Activated naive CD8-positive, alpha-beta T cell treated with anti-CD3 and anti-CD28 coated beads for 36 hours (primary cell): Measurements from ENCODE around the gene AIMP1. TPM values are rescaled to one million over a fixed set of nuclear protein-coding genes. Genes with fewer than 3 reads are reported as not detected.
"Not testable (repeated sequence)": the region's sequence is repeated elsewhere in the genome, so short reads cannot be mapped to it uniquely, and the experiment has no call there.

ENCODE experiments used
- DNase-seq: peaks from one replicate; pipeline ENCODE4 v3.0.0; 2021
- H3K27ac Mint-ChIP-seq: one replicate; pipeline ENCODE4 v1.8.0; 2022; ENCODE audit warnings: mild to moderate bottlenecking, moderate library complexity, mixed read lengths
- H3K27me3 Mint-ChIP-seq: one replicate; pipeline ENCODE4 v1.8.0; 2022; ENCODE audit warnings: mild to moderate bottlenecking, mixed read lengths
- H3K36me3 Mint-ChIP-seq: one replicate; pipeline ENCODE4 v1.8.0; 2021; ENCODE audit warnings: mild to moderate bottlenecking, mixed read lengths
- H3K4me1 Mint-ChIP-seq: one replicate; pipeline ENCODE4 v1.8.0; 2021; ENCODE audit warnings: mixed read lengths
- H3K4me3 Mint-ChIP-seq: one replicate; pipeline ENCODE4 v1.8.0; 2022; ENCODE audit warnings: mild to moderate bottlenecking, moderate library complexity, mixed read lengths
- H3K9me3 Mint-ChIP-seq: one replicate; pipeline ENCODE4 v1.8.0; 2022; ENCODE audit warnings: mixed read lengths
- total RNA-seq, 2 experiments: library from RNA; stranded (reverse); gene quantifications; one replicate each; pipeline ENCODE4 v1.2.3, GENCODE V29; 2021

Gene AIMP1
- total RNA-seq, 2 experiments from 2014 or later = 77.5 to 84.4 TPM

DNA sequence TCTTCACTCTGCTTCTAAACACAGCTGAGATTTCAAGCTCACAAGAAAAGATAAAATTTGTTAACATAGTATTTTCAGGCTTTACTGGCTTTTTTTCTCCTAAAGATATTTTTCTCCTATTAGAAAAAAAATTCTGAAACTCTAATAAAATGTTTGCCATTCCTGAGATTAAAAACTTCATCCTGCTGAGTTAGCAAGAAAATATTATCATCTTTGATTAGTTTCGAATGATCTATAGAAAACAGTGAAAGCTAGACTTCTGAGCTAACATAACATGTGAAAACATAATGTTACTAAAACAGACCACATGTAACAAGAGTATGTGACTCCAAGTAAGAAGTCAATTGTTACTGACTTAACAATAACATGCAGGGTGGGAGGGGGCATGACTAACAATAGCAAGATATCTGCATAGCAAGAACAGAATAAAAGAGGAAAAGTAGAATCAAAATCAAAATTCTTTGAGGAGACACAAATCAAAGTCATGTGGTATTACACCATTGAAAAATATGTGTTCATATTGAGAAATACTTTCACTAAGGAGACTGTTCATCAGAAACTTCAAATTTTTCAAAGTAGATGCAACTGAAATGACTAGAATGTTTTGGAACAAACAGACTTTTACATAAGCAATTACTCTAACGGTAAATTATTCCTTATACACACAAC, 14.8 kb upstream of the AIMP1 start:
- Mint-ChIP-seq H3K4me1 (peaks cover 10% of the 10 kb centered on the region), H3K9me3 (no peaks in the 10 kb centered on the region), H3K27ac (no peak overlapping the region), H3K36me3 (peaks cover 25% of the 10 kb centered on the region), H3K27me3 (no peaks in the 10 kb centered on the region), H3K4me3 (no peak overlapping the region)
- DNase-seq = no peak

DNA sequence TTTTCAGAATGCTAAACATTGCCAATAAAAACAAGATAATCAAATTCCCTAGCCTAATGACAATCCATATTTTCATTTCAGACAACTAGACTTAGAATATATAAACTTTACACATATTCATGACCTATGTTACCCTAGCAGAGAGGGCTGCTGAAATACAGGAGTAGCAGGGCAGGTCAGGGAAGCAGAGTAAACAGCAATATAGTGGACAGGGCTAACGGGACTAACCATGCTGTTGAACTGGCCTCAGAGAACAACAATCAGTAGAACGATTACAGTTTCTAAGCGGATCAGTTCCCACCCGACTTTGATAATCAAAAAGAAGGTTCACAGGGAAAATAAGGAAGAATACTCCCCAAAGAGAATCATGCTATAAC, 14.3 kb upstream of the AIMP1 start:
- Mint-ChIP-seq H3K4me3 (no peak overlapping the region), H3K27ac (no peak overlapping the region), H3K27me3 (no peaks in the 10 kb centered on the region), H3K4me1 (peaks cover 8% of the 10 kb centered on the region), H3K9me3 (no peaks in the 10 kb centered on the region), H3K36me3 (peaks cover 25% of the 10 kb centered on the region)
- DNase-seq = no peak

DNA sequence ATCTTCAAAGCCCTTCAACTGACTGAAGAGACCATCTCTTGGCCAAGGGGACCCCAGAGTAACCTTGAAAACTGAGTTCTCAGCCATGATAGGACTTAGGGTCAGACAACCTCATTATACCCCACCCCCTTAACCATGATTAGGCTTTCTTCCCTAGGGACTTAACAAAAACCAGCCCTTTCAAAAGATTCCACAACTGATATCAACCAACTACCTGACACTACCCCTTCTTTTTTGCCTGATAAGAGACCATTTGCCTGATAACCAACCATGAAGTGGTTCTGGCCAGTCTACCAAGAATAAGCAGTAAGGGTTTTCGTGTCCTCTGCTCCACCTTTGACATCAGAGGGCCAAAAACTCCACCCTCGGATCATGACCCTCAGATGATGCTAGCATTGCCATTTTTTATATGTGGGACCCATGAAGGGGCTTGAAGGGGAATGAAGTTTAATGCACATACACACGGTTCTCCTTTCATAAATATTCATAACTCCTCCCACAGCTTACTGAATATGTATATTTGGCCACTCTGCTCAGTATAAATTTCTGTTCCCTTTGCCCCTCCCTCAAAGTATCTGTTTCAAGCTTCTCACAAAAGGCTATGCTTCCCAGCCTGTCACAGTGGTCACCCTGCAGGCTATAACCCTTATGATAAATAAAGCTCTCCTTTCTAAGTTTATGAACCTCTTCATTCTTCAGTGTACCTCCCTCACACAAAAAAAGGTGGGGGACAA, 12.6 kb upstream of the AIMP1 start:
- no peaks in the 10 kb centered on the region for H3K27me3 Mint-ChIP-seq
- no peaks in the 10 kb centered on the region for H3K9me3 Mint-ChIP-seq
- no peak overlapping the region for H3K27ac Mint-ChIP-seq
- H3K36me3 Mint-ChIP-seq = peaks cover 21% of the 10 kb centered on the region
- H3K4me1 Mint-ChIP-seq = peaks cover 6% of the 10 kb centered on the region
- no peak for DNase-seq
- no peak overlapping the region for H3K4me3 Mint-ChIP-seq

DNA sequence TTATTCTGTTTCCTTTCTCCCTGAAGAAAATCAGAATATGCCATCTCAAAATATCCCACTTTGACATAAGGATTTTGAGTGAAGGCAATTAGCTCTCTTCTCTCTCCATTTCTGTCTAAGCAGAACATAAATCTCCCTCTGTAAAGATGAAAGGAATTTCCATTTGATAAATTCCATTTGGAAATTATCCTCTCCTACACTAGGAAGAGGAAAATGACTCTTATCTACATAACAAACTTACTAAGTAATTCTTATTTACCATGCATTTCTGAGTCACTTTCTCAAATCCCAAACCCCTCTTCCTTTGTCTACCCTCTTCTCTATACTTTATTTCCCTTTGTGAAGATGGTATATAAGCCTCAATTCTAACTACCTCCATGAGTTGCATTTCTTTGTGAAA, 11.7 kb upstream of the AIMP1 start:
- peaks cover 6% of the 10 kb centered on the region for H3K4me1 Mint-ChIP-seq
- H3K4me3 Mint-ChIP-seq = no peak overlapping the region
- DNase-seq = no peak
- no peaks in the 10 kb centered on the region for H3K27me3 Mint-ChIP-seq
- no peaks in the 10 kb centered on the region for H3K9me3 Mint-ChIP-seq
- peaks cover 23% of the 10 kb centered on the region for H3K36me3 Mint-ChIP-seq
- no peak overlapping the region for H3K27ac Mint-ChIP-seq

GRCh38 chr4:106305435-106306055, 10.8 kb upstream of the AIMP1 start:
- no peak overlapping the region for H3K4me3 Mint-ChIP-seq
- H3K9me3 Mint-ChIP-seq = no peaks in the 10 kb centered on the region
- H3K4me1 Mint-ChIP-seq = peaks cover 13% of the 10 kb centered on the region
- DNase-seq = no peak
- H3K27me3 Mint-ChIP-seq = no peaks in the 10 kb centered on the region
- H3K27ac Mint-ChIP-seq = no peak overlapping the region
- H3K36me3 Mint-ChIP-seq = peaks cover 21% of the 10 kb centered on the region

GRCh38 chr4:106306561-106306960, 9.8 kb upstream of the AIMP1 start:
- Mint-ChIP-seq H3K27ac (no peak overlapping the region), H3K4me3 (no peak overlapping the region), H3K4me1 (peaks cover 18% of the 10 kb centered on the region), H3K27me3 (no peaks in the 10 kb centered on the region), H3K36me3 (peaks cover 20% of the 10 kb centered on the region), H3K9me3 (no peaks in the 10 kb centered on the region)
- DNase-seq = no peak

DNA sequence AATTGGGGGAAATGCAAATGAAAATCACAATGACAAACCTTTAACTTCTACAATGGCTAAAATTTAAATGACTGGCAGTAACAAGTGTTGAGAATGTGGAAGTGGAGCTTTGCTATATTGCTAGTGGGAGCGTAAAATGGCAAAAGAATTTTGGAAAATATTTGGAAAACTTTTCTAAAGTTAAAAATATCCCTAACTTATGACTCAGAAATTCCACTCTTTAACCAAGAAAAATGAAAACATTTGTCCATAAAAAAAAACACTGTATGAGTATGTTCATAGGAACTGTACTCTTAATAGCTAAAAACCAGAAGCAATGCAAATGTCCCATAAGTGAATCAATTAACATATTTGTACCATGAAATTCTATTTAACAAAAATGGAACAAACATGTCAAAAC, 4.0 kb upstream of the AIMP1 start:
- no peaks in the 10 kb centered on the region for H3K27me3 Mint-ChIP-seq
- H3K4me3 Mint-ChIP-seq = no peak overlapping the region
- DNase-seq = no peak
- peaks cover 28% of the 10 kb centered on the region for H3K4me1 Mint-ChIP-seq
- no peaks in the 10 kb centered on the region for H3K9me3 Mint-ChIP-seq
- peak overlapping the region; percentile 54 for H3K27ac Mint-ChIP-seq
- H3K36me3 Mint-ChIP-seq = peaks cover 10% of the 10 kb centered on the region

DNA sequence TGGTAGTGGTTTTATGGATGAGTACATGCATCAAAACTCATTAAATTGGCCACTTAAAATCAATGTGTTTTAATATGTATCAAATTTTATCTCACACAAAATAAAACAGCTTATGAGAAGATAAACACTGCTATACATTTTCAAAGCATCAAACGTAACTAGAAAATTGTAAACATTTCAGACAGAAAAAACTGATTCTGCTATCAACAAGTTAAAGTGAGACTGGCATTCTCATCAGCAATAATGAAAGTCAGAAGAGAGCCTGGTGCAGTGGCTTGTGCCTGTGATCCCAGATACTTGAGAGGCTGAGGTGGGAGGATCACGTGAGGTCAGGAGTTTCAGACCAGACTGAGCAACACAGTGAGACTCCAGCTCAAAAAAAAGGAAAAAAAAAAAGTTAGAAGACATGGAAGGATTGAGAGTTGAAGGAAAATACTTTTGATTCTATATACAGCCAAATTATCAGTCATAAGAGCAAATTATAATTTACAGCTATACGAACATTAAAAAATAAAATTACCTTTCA, 3.3 kb upstream of the AIMP1 start:
- Mint-ChIP-seq H3K27ac (peak overlapping the region; percentile 86), H3K4me3 (peak overlapping the region; percentile 44), H3K9me3 (no peaks in the 10 kb centered on the region), H3K27me3 (no peaks in the 10 kb centered on the region), H3K36me3 (peaks cover 14% of the 10 kb centered on the region), H3K4me1 (peaks cover 28% of the 10 kb centered on the region)
- no peak for DNase-seq

- no peak for DNase-seq
- Mint-ChIP-seq H3K4me1 (peaks cover 33% of the 10 kb centered on the region), H3K9me3 (no peaks in the 10 kb centered on the region), H3K27ac (no peak overlapping the region), H3K36me3 (peaks cover 18% of the 10 kb centered on the region), H3K27me3 (no peaks in the 10 kb centered on the region), H3K4me3 (no peak overlapping the region)
These were observed 1.4 kb upstream of the AIMP1 start for GRCh38 chr4:106314960-106315359.

DNA sequence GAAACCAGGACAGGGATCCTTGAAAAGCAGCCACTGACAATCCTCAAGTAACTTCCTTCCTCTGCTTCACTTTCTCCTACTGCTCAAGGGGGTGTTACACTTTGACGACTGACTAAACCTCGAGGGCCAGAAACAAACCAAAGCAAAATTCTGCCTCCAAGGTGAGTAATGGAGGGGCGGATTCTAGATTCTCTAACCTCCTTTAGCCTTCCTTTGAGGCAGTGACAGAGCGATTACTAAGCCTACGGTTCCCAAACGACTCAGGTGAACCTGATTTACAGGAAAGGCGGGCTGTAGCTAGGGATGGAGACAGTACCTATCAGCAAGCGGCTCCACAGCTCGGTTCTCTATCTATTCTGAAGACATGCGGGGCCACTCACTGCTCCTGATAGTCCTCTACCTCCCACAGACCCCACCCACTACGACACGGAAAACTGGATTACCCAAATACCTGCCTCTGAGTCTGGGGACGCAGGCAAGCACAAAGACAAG, 828 bp upstream of the AIMP1 start:
- no peak for DNase-seq
- Mint-ChIP-seq H3K27me3 (no peaks in the 10 kb centered on the region), H3K27ac (no peak overlapping the region), H3K9me3 (peaks cover 1% of the 10 kb centered on the region), H3K4me3 (no peak overlapping the region), H3K36me3 (peaks cover 21% of the 10 kb centered on the region), H3K4me1 (peaks cover 32% of the 10 kb centered on the region)

DNA sequence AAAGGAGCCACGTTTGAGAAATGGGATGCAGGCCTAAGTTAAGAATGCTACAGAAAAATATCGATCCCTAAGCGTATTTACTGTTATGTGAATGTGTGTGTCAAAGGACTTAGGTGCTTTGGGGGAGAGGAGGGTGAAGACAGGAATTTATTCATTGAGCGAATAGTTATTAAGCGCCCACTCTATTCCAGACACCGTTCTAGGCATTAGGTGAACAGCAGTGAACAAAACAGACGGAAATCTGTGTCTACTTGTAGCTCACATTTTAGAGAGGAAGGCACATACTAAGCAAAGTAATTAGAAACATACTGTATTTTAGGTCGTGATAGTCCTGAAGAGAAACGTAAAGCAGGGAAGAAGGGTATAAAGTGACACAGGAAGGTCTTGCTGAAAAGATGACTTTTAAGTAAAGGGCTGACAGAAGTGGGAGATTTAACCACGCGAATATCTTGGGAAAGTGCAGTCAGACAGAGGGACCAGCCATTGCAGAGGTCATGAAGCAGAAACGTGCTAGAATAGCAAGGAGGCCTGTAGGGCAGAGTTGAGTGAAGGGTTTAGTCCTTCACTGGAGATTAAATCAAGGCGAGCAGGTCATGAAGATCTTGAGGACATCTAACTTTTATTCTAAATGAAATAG, 541 bp downstream of the AIMP1 start:
- DNase-seq = no peak
- Mint-ChIP-seq H3K4me1 (peaks cover 28% of the 10 kb centered on the region), H3K27me3 (no peaks in the 10 kb centered on the region), H3K27ac (no peak overlapping the region), H3K4me3 (no peak overlapping the region), H3K36me3 (peaks cover 30% of the 10 kb centered on the region), H3K9me3 (peaks cover 3% of the 10 kb centered on the region)

DNA sequence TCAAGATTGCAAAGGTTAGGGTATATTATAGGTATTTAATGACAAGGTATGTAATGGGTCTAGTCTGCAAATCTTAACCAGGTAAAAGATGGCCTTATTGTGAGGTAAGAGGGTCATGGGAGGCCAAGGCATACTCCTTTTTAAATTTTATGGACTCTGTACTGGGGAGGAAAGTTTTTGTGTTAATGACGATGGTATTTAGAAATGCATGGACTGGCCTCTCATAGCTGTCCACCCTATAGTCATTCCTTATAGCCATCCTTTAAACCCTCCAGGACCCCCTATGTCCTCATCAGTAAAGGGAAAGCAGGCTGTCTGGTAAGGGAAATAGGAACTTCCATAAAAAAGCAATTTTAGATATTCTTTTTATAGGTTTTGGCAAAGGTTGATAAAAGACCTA, 1.5 kb downstream of the AIMP1 start:
- no peak overlapping the region for H3K27ac Mint-ChIP-seq
- H3K4me3 Mint-ChIP-seq = no peak overlapping the region
- H3K4me1 Mint-ChIP-seq = peaks cover 26% of the 10 kb centered on the region
- H3K36me3 Mint-ChIP-seq = peaks cover 30% of the 10 kb centered on the region
- peaks cover 3% of the 10 kb centered on the region for H3K9me3 Mint-ChIP-seq
- no peaks in the 10 kb centered on the region for H3K27me3 Mint-ChIP-seq
- DNase-seq = no peak

GRCh38 chr4:106318511-106318910, 2.2 kb downstream of the AIMP1 start:
- peaks cover 24% of the 10 kb centered on the region for H3K4me1 Mint-ChIP-seq
- DNase-seq = no peak
- H3K27me3 Mint-ChIP-seq = no peaks in the 10 kb centered on the region
- no peak overlapping the region for H3K4me3 Mint-ChIP-seq
- peaks cover 29% of the 10 kb centered on the region for H3K36me3 Mint-ChIP-seq
- peaks cover 3% of the 10 kb centered on the region for H3K9me3 Mint-ChIP-seq
- H3K27ac Mint-ChIP-seq = peak overlapping the region; percentile 63

DNA sequence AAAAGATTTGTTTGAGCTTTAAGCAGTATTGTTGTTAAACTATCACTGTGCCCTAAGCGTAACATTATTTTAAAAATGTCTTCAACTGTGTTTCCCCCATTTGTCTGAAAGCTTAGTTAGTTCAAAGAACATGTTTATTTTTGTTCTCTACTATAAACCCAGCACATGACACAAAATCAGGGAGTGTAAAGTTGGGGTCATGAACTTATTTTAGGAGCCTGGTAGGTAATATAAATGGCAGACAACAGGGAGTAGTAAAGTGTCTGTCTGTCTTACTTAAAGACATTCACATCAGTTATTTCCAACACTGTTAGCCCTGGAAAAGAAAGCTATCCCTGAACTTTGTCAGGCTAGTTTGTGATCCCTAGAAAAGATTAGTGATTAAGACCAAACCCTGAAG, 3.9 kb downstream of the AIMP1 start:
- Mint-ChIP-seq H3K36me3 (peaks cover 29% of the 10 kb centered on the region), H3K4me1 (peaks cover 17% of the 10 kb centered on the region), H3K27ac (no peak overlapping the region), H3K27me3 (no peaks in the 10 kb centered on the region), H3K9me3 (peaks cover 3% of the 10 kb centered on the region), H3K4me3 (no peak overlapping the region)
- no peak for DNase-seq

DNA sequence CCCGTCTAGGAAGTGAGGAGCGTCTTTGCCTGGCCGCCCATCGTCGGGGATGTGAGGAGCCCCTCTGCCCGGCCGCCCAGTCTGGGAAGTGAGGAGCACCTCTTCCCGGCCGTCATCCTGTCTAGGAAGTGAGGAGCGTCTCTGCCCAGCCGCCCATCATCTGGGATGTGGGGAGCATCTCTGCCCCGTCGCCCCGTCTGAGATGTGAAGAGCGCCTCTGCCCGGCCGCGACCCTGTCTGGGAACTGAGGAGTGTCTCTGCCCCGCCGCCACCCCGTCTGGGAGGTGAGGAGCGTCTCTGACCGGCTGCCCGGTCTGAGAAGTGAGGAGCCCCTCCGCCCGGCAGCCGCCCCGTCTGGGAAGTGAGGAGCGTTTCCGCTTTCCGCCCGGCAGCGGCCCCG, 4.8 kb downstream of the AIMP1 start:
- not testable (repeated sequence) for DNase-seq, H3K27me3 Mint-ChIP-seq, H3K9me3 Mint-ChIP-seq, H3K27ac Mint-ChIP-seq, H3K4me3 Mint-ChIP-seq
- peaks cover 17% of the 10 kb centered on the region for H3K4me1 Mint-ChIP-seq
- H3K36me3 Mint-ChIP-seq = peaks cover 29% of the 10 kb centered on the region
